Measurements from ENCODE around the gene ACOT7.

- TF ChIP-seq POLR2A (IDR thresholded peaks at IDR 0.05) (no peak), CTCF (IDR thresholded peaks at IDR 0.05) (no peak)
Measured at GRCh38 chr1:6435547-6435946, 42.0 kb upstream of the ACOT7 start.

Measured in breast epithelium (tissue), 3 donors.